Activated CD8-positive, alpha-beta memory T cell treated with anti-CD3 and anti-CD28 coated beads, Interleukin-2, amount 50 U/mL, for 1 hour (primary cell): ENCODE measurements around the gene NFATC2.
"Not testable (repeated sequence)": the region's sequence is repeated elsewhere in the genome, so short reads cannot be mapped to it uniquely, and the experiment has no call there.

ENCODE experiments used
- DNase-seq: peaks from one replicate; pipeline ENCODE4 v3.0.0-alpha.2; 2020; ENCODE audit errors: extremely low read depth

Gene NFATC2

GRCh38 chr20:51494241-51495110, 48.0 kb downstream of the NFATC2 start:
- DNase-seq = no peak

- DNase-seq = no peak
These were observed 49.1 kb downstream of the NFATC2 start for GRCh38 chr20:51493346-51493791.

- DNase-seq = no peak
These were observed 50.1 kb downstream of the NFATC2 start for GRCh38 chr20:51492167-51493092.

GRCh38 chr20:51491393-51491792, 51.1 kb downstream of the NFATC2 start:
- no peak for DNase-seq

- DNase-seq = no peak
These were observed 51.9 kb downstream of the NFATC2 start for GRCh38 chr20:51490635-51491034.

- no peak for DNase-seq
These were observed 52.9 kb downstream of the NFATC2 start for GRCh38 chr20:51489611-51490010.

GRCh38 chr20:51488331-51488730, 54.2 kb downstream of the NFATC2 start:
- no peak for DNase-seq

- DNase-seq = no peak
These were observed 54.8 kb downstream of the NFATC2 start for GRCh38 chr20:51487565-51488268.

- no peak for DNase-seq
These were observed 55.4 kb downstream of the NFATC2 start for GRCh38 chr20:51487076-51487475.

- DNase-seq = no peak
These were observed 56.1 kb downstream of the NFATC2 start for GRCh38 chr20:51486197-51487005.

GRCh38 chr20:51484831-51485230, 57.7 kb downstream of the NFATC2 start:
- DNase-seq = no peak

- DNase-seq = no peak
These were observed 58.2 kb downstream of the NFATC2 start for GRCh38 chr20:51484141-51484815.

GRCh38 chr20:51482836-51483473, 59.6 kb downstream of the NFATC2 start:
- no peak for DNase-seq

- no peak for DNase-seq
These were observed 61.1 kb downstream of the NFATC2 start for GRCh38 chr20:51481341-51481914.

- no peak for DNase-seq
These were observed 61.8 kb downstream of the NFATC2 start for GRCh38 chr20:51480507-51481270.

- not testable (repeated sequence) for DNase-seq
These were observed 66.4 kb downstream of the NFATC2 start for GRCh38 chr20:51476106-51476505.

GRCh38 chr20:51473771-51474170, 68.7 kb downstream of the NFATC2 start:
- no peak for DNase-seq

GRCh38 chr20:51473256-51473655, 69.3 kb downstream of the NFATC2 start:
- no peak for DNase-seq

GRCh38 chr20:51470907-51471411, 71.6 kb downstream of the NFATC2 start:
- DNase-seq = no peak
